Measurements from ENCODE around the gene SPTB.

SPTB gene

DNA sequence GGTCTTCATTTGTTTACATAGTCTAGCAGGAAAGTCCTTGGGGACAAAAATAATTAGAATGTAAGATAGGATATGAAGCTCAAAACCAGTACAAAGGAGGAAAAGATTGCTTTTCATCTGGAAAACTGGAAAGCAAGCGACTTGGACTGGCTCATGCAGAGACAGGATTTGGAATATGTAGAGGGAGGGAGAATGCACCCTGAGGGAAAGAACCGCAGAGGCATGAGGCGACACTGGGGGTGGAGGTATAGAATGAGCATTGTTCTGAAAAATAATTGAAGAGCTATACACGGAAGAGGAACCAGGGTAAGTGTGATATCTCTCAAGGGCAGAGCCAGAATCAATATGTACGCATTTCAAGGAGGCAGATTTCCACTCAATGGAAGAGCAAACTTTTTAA lies 90.0 kb downstream of the SPTB start:
- no peak for DNase-seq (ENCODE audit: low read depth, low spot score)

DNA sequence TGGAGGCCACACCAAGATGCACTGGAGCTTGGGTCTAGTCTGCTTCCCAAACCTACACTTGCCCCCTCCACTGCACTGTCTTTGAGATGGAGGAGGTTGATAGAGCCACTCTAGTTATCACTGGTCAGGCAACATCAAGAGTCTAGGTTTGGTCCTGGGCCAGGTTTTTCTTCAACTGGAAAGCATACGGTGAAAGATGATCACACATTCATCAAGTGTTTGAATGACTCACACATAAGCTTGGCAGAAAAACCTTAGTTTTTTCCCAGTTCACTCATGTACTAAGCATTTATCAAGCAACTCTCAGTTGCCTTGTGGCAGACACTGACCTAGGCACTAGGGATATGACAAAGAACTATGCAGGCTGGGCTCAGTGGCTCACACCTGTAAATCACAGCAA lies 91.0 kb downstream of the SPTB start:
- DNase-seq (ENCODE audit: low read depth, low spot score) = no peak

GRCh38 chr14:64787619-64788018 lies 92.1 kb downstream of the SPTB start:
- no peak for DNase-seq (ENCODE audit: low read depth, low spot score)

DNA sequence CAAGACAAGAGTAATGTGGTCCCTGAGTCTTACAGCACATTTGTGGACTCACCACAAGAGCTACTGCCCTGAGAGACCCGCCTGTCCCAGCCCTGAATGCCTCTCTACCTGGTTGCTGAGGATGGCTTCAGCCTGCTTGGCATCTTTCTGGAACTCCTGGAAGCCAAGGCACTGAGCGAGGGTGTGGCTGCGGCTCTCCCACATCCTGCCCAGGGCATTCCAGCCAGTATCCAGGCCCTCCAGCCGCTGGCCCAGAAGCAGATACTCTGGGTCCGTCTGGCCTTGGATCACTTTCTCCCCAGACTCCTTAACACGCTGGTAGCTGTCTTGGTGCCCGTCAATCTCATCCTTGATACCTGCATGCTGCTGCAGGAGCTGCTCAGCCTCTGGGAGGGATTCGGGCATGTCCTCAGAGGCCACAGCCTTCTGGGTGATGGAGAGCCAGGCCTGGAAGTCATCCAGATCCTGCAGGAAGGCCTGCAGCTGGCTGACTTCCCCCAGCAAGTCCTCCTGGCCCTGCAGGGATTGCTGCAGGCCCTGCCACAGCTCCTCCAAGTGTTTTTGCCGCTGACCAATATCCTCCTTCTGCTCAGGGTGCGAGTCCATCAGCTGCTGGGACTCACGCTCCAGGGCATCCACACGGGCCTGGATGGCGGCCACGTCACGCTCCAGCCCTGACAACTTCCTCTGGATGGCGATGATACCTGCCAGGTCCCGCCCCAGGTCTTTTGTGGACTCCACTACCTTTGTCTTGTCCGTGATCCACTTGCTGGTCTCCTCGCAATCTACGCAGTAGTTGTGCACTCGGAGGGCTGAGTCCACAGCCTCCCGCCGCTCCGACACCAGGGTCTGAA lies 93.2 kb downstream of the SPTB start:
- DNase-seq (ENCODE audit: low read depth, low spot score) = no peak

- DNase-seq (ENCODE audit: low read depth, low spot score) = no peak
Observed at GRCh38 chr14:64784006-64784405, 95.7 kb downstream of the SPTB start.

DNA sequence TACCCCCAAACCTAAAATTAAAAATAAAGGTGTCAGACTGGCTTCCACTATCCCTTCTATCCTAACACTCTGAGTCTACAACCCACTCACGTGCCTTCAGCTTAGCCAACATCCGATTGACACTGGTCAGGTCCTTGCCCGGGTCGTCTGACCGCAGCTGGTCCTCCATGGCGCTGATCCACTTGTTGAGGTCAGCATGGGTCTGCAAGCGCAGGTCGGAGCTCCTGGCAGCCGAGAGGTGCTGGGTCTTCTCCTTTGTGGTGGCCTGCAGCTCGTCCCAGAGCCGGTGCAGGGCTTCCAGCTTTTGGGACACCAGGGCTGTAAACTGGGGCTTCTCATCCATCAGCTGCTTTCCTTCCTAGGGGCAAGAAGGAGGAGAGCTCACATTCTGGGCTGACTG lies 97.5 kb downstream of the SPTB start:
- DNase-seq (ENCODE audit: low read depth, low spot score) = no peak

GRCh38 chr14:64779472-64779871 lies 100.2 kb downstream of the SPTB start:
- no peak for DNase-seq (ENCODE audit: low read depth, low spot score)

- no peak for DNase-seq (ENCODE audit: low read depth, low spot score)
Observed at GRCh38 chr14:64778104-64778754, 101.5 kb downstream of the SPTB start.

DNA sequence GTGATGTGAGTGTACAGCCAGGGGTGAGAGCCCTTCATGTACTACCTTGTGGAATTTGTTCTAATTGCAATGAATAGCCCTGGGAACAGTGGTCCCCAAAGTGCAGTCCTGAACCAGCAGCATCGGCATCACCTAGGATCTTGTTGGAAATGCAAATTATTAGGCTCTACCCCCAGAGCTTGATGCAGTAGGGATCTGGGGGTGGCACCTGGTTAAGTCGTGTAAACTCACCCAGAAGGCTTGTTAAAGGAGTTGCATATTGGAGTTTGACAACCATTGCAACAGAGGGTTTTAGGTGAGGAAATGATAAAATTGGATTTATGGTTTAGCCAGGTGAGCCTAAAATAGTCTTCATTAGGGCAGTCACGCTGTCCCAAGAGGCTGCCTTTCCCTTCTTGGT lies 102.2 kb downstream of the SPTB start:
- DNase-seq (ENCODE audit: low read depth, low spot score) = no peak

DNA sequence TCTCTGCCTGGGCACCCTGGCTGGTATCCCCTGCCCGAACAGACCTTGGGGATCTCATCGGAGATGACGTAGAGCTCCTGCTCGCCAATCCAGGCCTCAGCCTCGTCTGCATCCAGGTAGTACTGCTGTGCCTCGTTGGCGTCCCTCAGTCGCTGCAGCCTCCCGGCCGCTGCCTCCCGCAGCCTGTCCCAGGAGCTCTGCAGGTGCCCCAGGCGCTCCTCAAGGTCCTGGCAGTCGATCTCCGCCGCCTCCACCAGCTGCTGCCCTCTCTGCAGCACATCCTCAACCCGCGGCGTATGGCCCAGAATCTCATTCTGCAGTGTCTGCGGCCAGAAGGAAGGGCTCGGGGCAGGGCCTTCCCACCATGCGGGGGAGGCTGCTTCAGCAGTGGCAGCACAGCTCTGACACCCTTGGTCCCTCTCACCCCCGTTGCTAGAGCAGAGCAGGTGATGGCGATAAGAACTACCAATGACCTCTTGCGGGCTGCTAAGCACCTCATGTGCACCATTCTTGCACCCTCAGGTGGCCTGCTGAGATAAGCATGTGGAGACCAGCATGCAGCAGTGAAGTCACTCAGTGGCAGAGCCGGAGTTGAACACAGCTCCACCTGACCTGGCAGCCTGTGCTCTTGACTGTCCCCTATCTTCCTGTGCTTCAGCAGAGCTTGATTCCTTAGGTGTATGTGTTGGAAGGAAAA lies 104.5 kb downstream of the SPTB start:
- no peak for DNase-seq (ENCODE audit: low read depth, low spot score)

DNA sequence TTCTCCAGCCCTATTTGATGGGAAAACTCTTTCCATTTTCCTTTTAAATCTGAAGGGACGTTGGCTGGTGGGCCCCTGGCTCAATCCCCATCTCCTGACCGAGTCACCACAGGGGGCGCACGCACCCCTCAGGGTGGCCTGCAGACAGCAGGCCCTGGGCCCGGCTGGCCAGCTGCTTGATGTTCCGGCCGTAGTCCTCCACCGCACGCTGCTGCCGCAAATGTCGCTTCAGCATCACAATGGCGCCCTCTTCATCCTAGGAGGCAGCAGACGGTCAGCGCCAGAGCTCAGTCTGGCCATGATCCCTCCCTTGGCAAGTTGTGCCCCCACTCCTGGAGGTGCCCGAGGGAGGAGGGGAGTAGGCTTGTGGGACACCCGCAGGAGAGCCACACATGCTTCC lies 105.4 kb downstream of the SPTB start:
- no peak for DNase-seq (ENCODE audit: low read depth, low spot score)

DNA sequence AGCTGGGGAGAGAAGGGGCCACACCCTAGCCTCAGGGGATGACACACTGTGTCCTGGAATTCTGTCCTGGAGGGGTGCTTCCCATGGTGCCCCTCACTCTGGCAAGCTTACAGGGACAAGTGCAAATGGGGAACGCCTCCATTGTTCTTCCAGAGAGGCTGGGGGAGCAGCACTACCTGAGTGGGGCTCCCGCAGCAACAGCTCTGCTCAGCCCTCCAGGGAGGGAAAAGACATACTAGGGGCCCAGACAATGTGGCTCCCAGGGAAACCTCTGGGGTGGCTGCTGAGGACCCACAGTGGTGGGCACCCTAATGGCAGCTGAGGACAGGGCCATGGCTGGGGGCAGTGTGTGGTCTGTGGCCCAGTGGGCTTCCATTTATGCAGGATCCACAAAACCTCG lies 106.1 kb downstream of the SPTB start:
- DNase-seq (ENCODE audit: low read depth, low spot score) = no peak

DNA sequence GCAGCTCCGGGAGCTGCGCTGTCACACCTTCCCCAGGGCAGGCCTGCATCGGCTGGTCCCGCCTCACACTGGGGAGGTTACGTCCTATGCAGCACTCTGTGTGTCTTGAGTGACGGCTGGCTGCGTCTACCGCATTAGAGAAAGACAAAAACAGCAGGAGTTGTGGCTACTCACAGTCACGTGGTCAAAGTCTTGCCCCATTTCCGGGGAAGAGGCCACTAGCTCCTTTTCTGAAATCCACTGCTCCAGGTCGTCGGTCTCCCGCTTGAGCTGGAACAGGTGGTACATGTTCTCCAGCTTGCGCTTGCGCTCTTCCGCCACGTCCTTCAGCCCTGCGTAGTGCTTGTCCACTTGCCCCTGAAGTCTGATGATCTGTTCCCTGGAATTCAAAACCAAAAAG lies 106.7 kb downstream of the SPTB start:
- no peak for DNase-seq (ENCODE audit: low read depth, low spot score)

DNA sequence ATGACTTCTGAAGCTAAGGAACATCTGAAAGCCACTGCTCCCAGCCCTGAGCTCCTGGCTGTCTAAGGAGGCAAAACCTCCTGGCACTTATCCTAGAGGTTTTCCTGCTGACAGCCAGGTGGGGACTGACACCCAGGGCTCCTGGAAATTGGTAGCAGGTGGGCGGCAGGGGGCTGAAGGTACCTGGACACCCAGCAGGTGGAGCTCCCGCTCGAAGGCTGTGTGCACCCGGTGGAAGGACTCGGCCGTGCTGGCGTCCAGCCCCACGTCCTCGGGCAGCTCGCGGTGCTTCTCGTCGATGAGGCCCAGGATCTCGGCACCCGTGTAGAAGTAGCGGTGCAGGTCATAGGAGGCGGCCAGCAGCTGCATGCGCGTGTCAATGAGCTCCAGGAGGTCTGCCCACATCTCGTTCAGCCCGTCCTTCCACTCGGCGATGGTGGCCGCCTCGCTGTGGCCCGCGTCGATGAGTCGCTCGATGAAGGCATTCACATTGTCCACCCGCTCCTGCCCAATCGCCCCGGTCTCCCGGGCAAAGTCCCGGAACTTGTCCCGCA lies 107.2 kb downstream of the SPTB start:
- no peak for DNase-seq (ENCODE audit: low read depth, low spot score)

DNA sequence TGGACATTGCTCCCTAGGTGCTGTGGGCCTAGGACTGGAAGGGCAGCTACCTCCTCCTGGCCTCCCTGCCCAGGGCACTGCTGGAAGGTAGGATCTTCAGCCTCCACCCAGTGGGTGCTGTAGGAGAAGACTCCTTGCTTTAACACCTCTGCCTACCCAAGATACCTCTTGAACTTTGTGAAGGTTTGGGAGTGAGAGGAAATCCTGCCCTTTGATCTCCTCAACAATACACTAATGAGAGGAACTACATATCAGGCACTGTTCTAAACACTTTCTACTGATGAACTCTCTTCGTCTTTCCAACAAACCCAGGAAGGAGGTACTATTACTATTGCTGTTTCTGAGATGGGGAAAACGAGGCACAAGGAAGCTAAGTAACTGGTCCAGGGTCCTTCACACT lies 108.5 kb downstream of the SPTB start:
- no peak for DNase-seq (ENCODE audit: low read depth, low spot score)

DNA sequence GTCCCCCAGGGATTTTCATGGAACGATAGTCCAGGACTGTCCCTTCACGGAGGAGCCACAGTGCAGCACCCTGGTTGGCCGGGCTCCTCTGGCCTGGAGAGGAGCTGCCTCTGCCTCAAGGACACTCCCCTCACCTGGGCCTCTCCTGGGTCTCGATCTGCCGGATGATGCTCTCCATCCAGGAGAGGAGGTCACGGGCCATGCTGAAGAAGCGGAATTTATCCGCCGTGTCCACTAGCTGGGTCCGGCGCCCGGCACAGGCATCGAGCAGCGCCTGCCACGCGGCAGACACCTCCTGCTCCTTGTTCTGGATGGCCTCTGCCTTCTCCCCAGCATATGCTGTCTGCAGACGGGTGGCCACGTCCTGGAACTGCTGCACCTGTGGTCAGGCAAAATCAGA lies 109.0 kb downstream of the SPTB start:
- no peak for DNase-seq (ENCODE audit: low read depth, low spot score)

DNA sequence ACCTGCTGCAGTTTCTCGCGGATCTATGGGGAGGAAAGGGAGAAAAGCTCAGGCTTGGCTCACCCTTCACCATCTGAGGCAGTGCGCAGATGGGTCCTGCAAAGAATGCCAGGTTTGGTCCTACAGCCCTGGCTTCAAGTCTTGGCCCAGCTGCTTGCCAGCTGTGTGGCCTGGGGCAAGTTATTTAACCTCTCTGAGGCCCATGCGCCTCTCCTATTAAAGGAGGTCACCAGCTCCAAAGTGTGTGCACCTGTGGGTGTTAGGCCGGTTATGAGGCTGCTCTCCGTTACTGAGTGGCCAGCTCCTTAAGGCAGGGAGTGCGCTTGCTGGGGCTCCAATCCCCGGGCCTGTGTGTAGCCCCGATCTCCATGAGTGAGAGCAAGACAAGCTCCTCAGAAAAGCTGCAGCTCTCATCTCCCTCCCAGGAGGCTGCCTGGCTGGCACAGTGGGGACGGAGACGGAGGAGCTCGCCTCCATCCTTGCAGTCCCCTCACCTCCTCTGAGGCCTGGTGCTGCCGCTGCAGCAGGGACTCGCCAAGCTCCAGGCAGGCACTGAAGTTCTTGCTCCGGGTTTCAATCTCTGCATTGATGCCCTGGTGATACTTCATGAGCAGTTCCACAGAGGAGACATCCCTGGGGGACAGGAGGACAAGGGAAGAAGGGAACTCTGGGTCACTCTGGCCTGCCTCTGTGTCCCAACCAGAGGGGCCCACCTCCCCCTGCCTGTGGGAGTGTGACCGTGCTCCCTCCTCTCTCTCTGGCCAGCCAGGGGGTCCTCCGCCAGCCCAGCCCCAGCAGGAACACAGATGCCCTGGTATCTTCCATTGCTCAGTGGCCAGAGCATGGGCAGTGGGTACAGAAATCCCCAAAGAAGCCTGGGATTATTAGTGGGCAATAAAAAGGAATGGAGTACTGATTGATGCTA lies 110.3 kb downstream of the SPTB start:
- DNase-seq (ENCODE audit: low read depth, low spot score) = no peak

- no peak for DNase-seq (ENCODE audit: low read depth, low spot score)
Observed at GRCh38 chr14:64768401-64769095, 111.2 kb downstream of the SPTB start.

- DNase-seq (ENCODE audit: low read depth, low spot score) = no peak
Observed at GRCh38 chr14:64767215-64767964, 112.3 kb downstream of the SPTB start.
